ENCODE results near the gene PTDSS2. TPM values are rescaled to one million over a fixed set of nuclear protein-coding genes. Genes with fewer than 3 reads are reported as not detected.

PTDSS2 gene
- total and polyA plus RNA-seq, 2 of the 4 experiments (the other 2 are of a cell fraction): 23.5 to 26.6 TPM

DNA sequence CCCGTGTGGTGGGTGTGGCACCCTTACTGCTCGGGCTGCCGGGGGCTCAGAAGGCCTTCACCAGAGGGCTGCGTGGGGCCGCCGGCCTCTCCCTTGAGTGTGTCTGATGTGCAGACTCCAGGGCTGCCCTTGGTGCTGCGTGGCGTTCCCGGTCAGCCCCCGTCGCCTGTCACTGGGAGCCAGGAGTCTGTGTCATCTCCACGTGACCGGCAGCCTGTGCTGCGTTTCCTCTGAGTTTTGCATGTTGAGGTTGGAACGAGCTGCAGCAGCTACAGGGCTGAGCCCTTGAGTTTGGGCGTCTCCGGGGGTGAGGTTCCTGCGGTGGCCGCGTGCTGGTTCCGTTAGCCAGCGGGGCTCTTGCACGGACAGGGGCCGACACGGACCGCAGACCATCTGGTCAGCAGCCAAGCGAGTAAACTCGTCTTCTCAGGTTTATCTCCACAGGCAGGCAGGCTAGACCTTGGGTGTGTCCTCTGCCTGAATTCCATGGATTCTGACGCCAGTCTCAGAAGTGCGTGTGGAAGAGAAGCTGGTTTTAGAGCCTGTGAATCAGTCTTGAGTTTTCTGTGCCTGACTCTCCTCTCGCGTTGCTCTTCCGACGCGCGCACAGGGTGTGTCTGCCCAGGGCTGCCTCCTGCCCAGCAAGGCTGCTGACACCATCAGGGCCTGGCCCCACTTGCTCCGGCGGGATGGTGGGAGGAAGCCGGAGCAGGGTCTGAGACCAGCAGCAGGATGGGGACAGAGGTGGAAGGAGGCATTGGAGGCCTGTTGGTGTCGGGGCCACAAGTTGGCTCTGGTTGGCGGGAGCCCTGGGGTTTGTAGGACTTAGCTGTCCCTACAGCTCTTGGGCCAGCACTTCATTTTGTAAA, 10.5 kb downstream of the PTDSS2 start:
- Histone ChIP-seq H3K9me3 (ENCODE audit: control insufficient read depth, insufficient read depth, low read length) (no peaks in the 10 kb centered on the region), H3K4ac (ENCODE audit: low read depth, low read length) (no peak overlapping the region), H2BK5ac (ENCODE audit: low read depth, low read length, poor library complexity, severe bottlenecking) (no peak overlapping the region), H3K4me1 (ENCODE audit: control insufficient read depth, insufficient read depth, low read length) (no peaks in the 10 kb centered on the region), H3K9ac (ENCODE audit: low read depth, low read length) (no peak overlapping the region), H2AK5ac (ENCODE audit: low read depth, low read length) (no peak overlapping the region), H2BK15ac (ENCODE audit: low read depth, low read length) (no peak overlapping the region), H2BK20ac (ENCODE audit: low read depth, low read length) (no peak overlapping the region), H3K9me1 (ENCODE audit: insufficient read depth, low read length) (0 out of 2 replicates have a peak, but pooled peaks cover 7% of the 10 kb centered on the region), H4K91ac (ENCODE audit: insufficient read depth, low read depth, low read length) (no peak overlapping the region), H3K27ac (ENCODE audit: insufficient read depth, low read length) (no peak overlapping the region), H3K14ac (replicated peaks; ENCODE audit: low read depth, low read length) (no peak overlapping the region), H3K18ac (ENCODE audit: low read depth, low read length) (no peak overlapping the region), H3K4me2 (ENCODE audit: low read depth, low read length) (no peak overlapping the region), H2BK120ac (ENCODE audit: low read depth, low read length) (no peak overlapping the region), H3K23ac (ENCODE audit: low read depth, low read length) (no peak overlapping the region), H4K20me1 (ENCODE audit: insufficient read depth, low read length) (peaks cover 23% of the 10 kb centered on the region), H2AFZ (replicated peaks; ENCODE audit: low read length, poor library complexity) (no peak overlapping the region), H3K79me1 (ENCODE audit: low read depth in 1 of 2, low read length in 2 of 2) (peaks cover 12 to 59% of the 10 kb centered on the region in 2 experiments), H3K4me3 (ENCODE audit: insufficient read depth, low read depth, low read length) (no peak overlapping the region), H4K8ac (ENCODE audit: low read depth in 2 of 2, low read length in 2 of 2) (no peak overlapping the region), H3K27me3 (ENCODE audit: control insufficient read depth, insufficient read depth, low read length) (no peaks in the 10 kb centered on the region), H3K36me3 (ENCODE audit: control insufficient read depth, insufficient read depth, low read length) (peaks cover 36% of the 10 kb centered on the region), H2AK9ac (replicated peaks; ENCODE audit: low read depth, low read length, poor library complexity) (peak overlapping the region; percentile 55), H4K5ac (ENCODE audit: low read depth, low read length) (no peak overlapping the region), H3K56ac (ENCODE audit: extremely low read depth, insufficient read depth, low read length) (no peak overlapping the region)
- intact Hi-C loops (cut with micrococcal nuclease) (no loop called here), dilution Hi-C loops (cut with HindIII; ENCODE audit: low sequenced_read_pairs, unreplicated experiment) (no loop called here), in situ Hi-C loops (cut with MboI; ENCODE audit: low sequenced_read_pairs) (no loop called here)
- WGBS, 2 experiments (ENCODE audit: extremely low coverage in 2 of 2, insufficient read length in 1 of 2): 96% methylated on average over 11 of the region's 41 CpGs; no CpG with 5 or more reads in 1 of the 2 experiments
- ChIA-PET CTCF (no interaction called here), POLR2A (ENCODE audit: unreplicated experiment) (no interaction called here)
- TF ChIP-seq RFX5 (IDR thresholded peaks at IDR 0.05; ENCODE audit: low read depth, low read length) (no peak), CEBPB (IDR thresholded peaks at IDR 0.05; ENCODE audit: low read depth, low read length) (no peak), ELK1 (IDR thresholded peaks at IDR 0.05; ENCODE audit: borderline replicate concordance, low read depth, low read length) (no peak), MAZ (IDR thresholded peaks at IDR 0.05; ENCODE audit: borderline replicate concordance, low read depth, low read length) (no peak), MAFK (IDR thresholded peaks at IDR 0.05; ENCODE audit: low read depth, low read length) (no peak), MXI1 (IDR thresholded peaks at IDR 0.05; ENCODE audit: borderline replicate concordance, low read depth, low read length) (no peak), FOS (IDR thresholded peaks at IDR 0.05; ENCODE audit: low read depth, low read length) (no peak), BHLHE40 (IDR thresholded peaks at IDR 0.05; ENCODE audit: low read depth, low read length) (no peak)
- TF ChIP-seq, protein P1, sequence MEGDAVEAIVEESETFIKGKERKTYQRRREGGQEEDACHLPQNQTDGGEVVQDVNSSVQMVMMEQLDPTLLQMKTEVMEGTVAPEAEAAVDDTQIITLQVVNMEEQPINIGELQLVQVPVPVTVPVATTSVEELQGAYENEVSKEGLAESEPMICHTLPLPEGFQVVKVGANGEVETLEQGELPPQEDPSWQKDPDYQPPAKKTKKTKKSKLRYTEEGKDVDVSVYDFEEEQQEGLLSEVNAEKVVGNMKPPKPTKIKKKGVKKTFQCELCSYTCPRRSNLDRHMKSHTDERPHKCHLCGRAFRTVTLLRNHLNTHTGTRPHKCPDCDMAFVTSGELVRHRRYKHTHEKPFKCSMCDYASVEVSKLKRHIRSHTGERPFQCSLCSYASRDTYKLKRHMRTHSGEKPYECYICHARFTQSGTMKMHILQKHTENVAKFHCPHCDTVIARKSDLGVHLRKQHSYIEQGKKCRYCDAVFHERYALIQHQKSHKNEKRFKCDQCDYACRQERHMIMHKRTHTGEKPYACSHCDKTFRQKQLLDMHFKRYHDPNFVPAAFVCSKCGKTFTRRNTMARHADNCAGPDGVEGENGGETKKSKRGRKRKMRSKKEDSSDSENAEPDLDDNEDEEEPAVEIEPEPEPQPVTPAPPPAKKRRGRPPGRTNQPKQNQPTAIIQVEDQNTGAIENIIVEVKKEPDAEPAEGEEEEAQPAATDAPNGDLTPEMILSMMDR (conservative IDR thresholded peaks at IDR 0.05; ENCODE audit: low read depth, low read length): no peak
- TF ChIP-seq, protein P2, sequence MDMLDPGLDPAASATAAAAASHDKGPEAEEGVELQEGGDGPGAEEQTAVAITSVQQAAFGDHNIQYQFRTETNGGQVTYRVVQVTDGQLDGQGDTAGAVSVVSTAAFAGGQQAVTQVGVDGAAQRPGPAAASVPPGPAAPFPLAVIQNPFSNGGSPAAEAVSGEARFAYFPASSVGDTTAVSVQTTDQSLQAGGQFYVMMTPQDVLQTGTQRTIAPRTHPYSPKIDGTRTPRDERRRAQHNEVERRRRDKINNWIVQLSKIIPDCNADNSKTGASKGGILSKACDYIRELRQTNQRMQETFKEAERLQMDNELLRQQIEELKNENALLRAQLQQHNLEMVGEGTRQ (IDR thresholded peaks at IDR 0.05; ENCODE audit: low read depth, low read length): no peak
- BruUV-seq (replicated peaks): no TSS peak
- ATAC-seq (ENCODE audit: low read depth) (no peak), DNase-seq (no peak)
